ENCODE results near the gene EPB41L1.

The EPB41L1 gene

DNA sequence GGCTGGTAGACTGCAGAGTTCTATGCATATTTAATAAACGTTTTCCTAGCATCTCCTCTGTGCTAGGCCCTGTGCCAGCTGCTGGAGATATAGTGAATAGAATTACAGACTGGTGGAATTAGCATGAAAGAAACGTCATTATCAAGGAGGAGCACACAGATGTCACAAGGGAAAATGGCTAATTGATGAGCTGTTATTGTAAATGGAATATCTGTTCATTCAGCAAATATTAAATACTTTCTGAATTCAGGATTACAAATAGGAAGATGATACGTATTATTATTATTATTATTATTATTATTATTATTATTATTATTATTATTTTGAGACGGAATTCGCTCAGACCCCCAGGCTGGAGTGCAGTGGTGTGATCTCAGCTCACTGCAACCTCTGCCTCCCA lies 82.9 kb downstream of the EPB41L1 start:
- DNase-seq (ENCODE audit: low spot score): no peak
- H3K27ac ChIP-seq: no peak overlapping the region

DNA sequence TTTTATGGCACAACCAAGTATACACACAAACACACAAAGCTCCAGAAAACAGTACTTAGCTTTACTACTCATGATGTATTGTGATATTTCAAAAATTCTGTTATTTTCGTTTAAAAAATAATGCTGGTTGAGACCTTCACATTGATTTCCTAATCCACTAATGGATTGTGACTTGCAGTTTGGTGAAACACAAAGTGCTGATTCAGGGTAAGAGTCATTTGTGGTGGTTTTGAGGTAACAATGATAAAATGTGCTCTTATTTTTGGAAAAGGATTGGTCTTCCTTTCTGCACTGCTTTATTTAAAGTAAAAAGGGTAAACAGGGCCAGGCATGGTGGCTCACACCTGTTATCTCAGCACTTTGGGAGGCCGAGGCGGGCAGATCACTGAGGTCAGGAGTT lies 83.6 kb downstream of the EPB41L1 start:
- no peak overlapping the region for H3K27ac ChIP-seq
- CTCF ChIA-PET: interaction anchor here (1.5 to 2.7 kb wide), 2 partner anchors 39 to 201 kb away, joined by 9 to 15 read pairs; no protein-coding TSS in a partner anchor
- DNase-seq (ENCODE audit: low spot score): no peak
- POLR2A ChIA-PET (ENCODE audit: low non-redundant PET): interaction anchor here (0.7 kb wide), 1 partner anchor 168 kb away, joined by 3 read pairs; no protein-coding TSS in a partner anchor
- TF ChIP-seq, protein P1, sequence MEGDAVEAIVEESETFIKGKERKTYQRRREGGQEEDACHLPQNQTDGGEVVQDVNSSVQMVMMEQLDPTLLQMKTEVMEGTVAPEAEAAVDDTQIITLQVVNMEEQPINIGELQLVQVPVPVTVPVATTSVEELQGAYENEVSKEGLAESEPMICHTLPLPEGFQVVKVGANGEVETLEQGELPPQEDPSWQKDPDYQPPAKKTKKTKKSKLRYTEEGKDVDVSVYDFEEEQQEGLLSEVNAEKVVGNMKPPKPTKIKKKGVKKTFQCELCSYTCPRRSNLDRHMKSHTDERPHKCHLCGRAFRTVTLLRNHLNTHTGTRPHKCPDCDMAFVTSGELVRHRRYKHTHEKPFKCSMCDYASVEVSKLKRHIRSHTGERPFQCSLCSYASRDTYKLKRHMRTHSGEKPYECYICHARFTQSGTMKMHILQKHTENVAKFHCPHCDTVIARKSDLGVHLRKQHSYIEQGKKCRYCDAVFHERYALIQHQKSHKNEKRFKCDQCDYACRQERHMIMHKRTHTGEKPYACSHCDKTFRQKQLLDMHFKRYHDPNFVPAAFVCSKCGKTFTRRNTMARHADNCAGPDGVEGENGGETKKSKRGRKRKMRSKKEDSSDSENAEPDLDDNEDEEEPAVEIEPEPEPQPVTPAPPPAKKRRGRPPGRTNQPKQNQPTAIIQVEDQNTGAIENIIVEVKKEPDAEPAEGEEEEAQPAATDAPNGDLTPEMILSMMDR (conservative IDR thresholded peaks at IDR 0.05; ENCODE audit: low read depth): no peak

More for the DNA sequence above, 82.9 kb downstream of the EPB41L1 start:
- CTCF ChIA-PET: interaction anchor here (0.6 to 2.8 kb wide), 7 partner anchors 35 to 246 kb away, joined by 3 to 15 read pairs (median 5); no protein-coding TSS in a partner anchor
- TF ChIP-seq, protein P1 (conservative IDR thresholded peaks at IDR 0.05; ENCODE audit: low read depth): no peak
- POLR2A ChIA-PET (ENCODE audit: low non-redundant PET): no interaction called here

DNA sequence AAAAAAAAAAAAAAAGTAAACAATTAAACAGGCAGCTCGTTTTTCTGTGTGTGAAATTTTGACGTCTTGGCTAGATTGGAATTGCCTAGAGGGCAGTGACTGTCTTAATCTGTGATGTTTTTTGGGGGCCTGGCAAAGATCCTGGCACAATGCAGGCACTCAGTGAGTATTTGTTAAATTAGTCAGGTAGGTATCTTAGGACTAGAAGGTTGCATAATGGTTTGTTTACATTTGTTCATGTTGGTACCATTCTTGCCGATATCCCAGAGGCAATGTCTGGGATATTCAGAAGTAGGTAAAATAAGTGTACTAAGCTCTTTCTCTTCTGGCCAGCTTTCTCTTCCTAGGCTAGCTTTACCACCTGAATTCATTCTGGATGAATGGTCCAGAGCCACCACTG lies 84.2 kb downstream of the EPB41L1 start:
- TF ChIP-seq, protein P1 (conservative IDR thresholded peaks at IDR 0.05; ENCODE audit: low read depth): no peak
- ChIA-PET POLR2A (ENCODE audit: low non-redundant PET) (interaction anchor here (0.7 kb wide), 1 partner anchor 169 kb away, joined by 3 read pairs; no protein-coding TSS in a partner anchor), CTCF (interaction anchor here (1.1 kb wide), 1 partner anchor 201 kb away, joined by 3 read pairs; no protein-coding TSS in a partner anchor)
- no peak for DNase-seq (ENCODE audit: low spot score)
- H3K27ac ChIP-seq: no peak overlapping the region

DNA sequence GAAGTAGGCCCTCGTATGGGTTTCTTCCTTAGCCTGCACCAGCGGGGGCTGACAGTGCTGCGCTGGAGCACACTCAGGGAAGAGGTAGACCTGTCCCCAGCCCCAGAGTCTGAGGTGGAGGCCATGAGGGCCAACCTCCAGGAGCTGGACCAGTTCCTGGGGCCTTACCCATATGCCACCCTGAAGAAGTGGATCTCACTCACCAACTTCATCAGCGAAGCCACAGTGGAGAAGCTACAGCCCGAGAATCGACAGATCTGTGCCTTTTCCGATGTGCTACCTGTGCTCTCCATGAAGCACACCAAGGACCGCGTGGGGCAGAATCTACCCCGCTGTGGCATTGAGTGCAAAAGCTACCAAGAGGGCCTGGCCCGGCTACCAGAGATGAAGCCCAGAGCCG lies 85.5 kb downstream of the EPB41L1 start:
- no peak for DNase-seq (ENCODE audit: low spot score)
- no peak overlapping the region for H3K27ac ChIP-seq
- TF ChIP-seq, protein P1 (conservative IDR thresholded peaks at IDR 0.05; ENCODE audit: low read depth): no peak
- CTCF ChIA-PET: interaction anchor here (0.7 to 1.1 kb wide), 2 partner anchors 199 to 286 kb away, joined by 4 to 5 read pairs; partner anchors contain the start of gene SCAND1
- POLR2A ChIA-PET (ENCODE audit: low non-redundant PET): no interaction called here

DNA sequence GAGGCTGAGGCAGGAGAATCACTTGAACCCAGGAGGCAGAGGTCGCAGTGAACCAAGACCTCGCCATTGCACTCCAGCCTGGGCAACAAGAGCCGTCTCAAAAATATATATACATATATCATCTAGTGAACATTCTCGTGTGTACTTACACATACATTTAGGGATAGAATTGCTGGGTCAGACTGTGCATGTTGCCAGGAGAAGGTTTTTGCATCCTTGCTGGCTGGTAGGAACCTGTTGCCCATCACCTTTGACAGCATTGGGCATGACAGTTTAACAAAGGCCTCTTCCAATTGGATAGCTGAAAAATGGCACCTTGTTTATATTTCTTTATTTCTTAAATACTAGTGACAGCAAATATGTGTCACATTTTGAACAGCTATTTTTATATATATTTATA lies 87.1 kb downstream of the EPB41L1 start:
- H3K27ac ChIP-seq: no peak overlapping the region
- ChIA-PET CTCF (interaction anchor here (0.7 kb wide), 1 partner anchor 220 kb away, joined by 3 read pairs; no protein-coding TSS in a partner anchor), POLR2A (ENCODE audit: low non-redundant PET) (interaction anchor here (0.6 kb wide), 1 partner anchor 364 kb away, joined by 7 read pairs; the partner anchor contains the start of gene RAB5IF)
- TF ChIP-seq, protein P1 (conservative IDR thresholded peaks at IDR 0.05; ENCODE audit: low read depth): no peak
- no peak for DNase-seq (ENCODE audit: low spot score)

DNA sequence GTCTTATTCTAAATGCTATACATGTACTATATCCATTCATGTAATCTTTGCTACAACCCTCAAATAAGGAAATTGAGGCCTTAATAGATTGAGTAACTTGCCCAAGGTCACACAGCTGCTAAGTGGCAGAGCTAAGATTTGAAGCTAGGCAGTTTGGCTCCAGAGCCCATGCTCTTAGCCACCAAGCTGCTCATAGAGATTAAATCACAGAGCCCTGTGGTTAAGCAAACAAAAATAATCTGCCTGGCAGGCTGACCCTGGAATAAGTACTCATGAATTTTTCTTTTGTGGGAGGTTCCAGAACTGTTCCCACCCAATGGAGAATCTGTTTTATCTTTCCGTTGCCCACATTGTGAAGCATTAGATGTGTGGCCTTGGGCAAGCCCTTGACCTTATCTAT lies 89.2 kb downstream of the EPB41L1 start:
- no peak for DNase-seq (ENCODE audit: low spot score)
- TF ChIP-seq, protein P1 (conservative IDR thresholded peaks at IDR 0.05; ENCODE audit: low read depth): no peak
- CTCF ChIA-PET: interaction anchor here (1.0 to 1.2 kb wide), 2 partner anchors 13 to 41 kb away, joined by 3 read pairs; no protein-coding TSS in a partner anchor
- no peak overlapping the region for H3K27ac ChIP-seq
- POLR2A ChIA-PET (ENCODE audit: low non-redundant PET): no interaction called here

Data from RWPE1 (cell line).